Upper lobe of left lung (tissue), 4 donors: ENCODE results near the gene PTPN13.

Source experiments
- EP300 ChIP-seq, 4 donors: sonication (generic); formaldehyde crosslinking; IDR thresholded peaks; one replicate each; pipeline ENCODE4 v1.5.1; 2017; ENCODE audit warnings: antibody characterized with exemption in 4 of 4, control low read depth in 2 of 4
- POLR2A ChIP-seq, 4 donors: fragments of 450-650 bp; IDR thresholded peaks; one replicate each; pipeline ENCODE4 v1.5.1; 2016 to 2017; ENCODE audit warnings: antibody characterized with exemption in 4 of 4, mild to moderate bottlenecking in 2 of 4
- POLR2AphosphoS5 ChIP-seq, 2 donors: sonication (generic); formaldehyde crosslinking; IDR thresholded peaks; one replicate each; pipeline ENCODE4 v1.5.1; 2017; ENCODE audit warnings: antibody characterized with exemption in 2 of 2
- TF ChIP-seq, protein P1 (sequence below), 6 experiments: fragments of 450-650 bp in 4 of 6; fragments of 200-600 bp in 2 of 6; sonication (generic) in 2 of 6; IDR thresholded peaks; one replicate each; pipeline ENCODE4 v1.5.1; 2016 to 2019; ENCODE audit warnings: antibody characterized with exemption in 6 of 6

DNA sequence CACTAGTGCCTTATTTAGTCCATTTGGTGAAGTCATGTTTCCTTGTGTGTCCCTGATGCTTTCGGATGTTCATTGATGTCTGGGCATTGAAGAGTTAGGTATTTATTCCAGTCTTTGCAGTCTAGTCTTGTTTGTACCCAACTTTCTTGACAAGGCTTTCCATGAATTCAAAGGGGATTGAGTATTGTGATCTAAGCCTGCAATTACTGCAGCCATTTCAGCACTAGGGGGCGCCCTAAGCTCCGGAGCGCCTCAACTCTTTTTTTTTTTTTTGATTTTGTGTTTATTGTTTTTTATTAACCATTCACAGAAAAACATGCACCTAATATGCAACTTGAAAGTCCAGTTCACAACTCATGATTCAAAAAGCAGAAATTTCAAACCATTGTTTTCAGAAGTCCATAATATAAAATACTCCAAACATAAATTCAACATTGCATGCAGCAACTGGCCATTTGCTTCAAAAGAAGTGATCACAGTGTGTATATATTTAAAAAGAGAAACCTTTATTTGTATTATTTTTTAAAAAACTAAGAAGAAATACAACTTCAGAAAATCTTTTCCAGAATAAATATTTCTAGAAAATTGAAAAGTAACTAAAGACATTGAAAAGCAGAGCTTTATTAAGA lies 59.2 kb downstream of the PTPN13 start:
- TF ChIP-seq, protein P1, sequence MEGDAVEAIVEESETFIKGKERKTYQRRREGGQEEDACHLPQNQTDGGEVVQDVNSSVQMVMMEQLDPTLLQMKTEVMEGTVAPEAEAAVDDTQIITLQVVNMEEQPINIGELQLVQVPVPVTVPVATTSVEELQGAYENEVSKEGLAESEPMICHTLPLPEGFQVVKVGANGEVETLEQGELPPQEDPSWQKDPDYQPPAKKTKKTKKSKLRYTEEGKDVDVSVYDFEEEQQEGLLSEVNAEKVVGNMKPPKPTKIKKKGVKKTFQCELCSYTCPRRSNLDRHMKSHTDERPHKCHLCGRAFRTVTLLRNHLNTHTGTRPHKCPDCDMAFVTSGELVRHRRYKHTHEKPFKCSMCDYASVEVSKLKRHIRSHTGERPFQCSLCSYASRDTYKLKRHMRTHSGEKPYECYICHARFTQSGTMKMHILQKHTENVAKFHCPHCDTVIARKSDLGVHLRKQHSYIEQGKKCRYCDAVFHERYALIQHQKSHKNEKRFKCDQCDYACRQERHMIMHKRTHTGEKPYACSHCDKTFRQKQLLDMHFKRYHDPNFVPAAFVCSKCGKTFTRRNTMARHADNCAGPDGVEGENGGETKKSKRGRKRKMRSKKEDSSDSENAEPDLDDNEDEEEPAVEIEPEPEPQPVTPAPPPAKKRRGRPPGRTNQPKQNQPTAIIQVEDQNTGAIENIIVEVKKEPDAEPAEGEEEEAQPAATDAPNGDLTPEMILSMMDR (IDR thresholded peaks at IDR 0.05), result no peak
- TF ChIP-seq EP300 (IDR thresholded peaks at IDR 0.05), result no peak
- no peak for TF ChIP-seq POLR2A (IDR thresholded peaks at IDR 0.05)
- no peak for TF ChIP-seq POLR2AphosphoS5 (IDR thresholded peaks at IDR 0.05)
